ENCODE measurements around the gene THAP7. TPM values are rescaled to one million over a fixed set of nuclear protein-coding genes. Genes with fewer than 3 reads are reported as not detected.
"Not testable (repeated sequence)": the region's sequence is repeated elsewhere in the genome, so short reads cannot be mapped to it uniquely, and the experiment has no call there.

THAP7 gene
- total RNA-seq, 1 donor from 2014 or later = 37.0 TPM

- H3K36me3 Mint-ChIP-seq (ENCODE audit: low read depth) = no peaks in the 10 kb centered on the region
- peak overlapping the region; percentile 90 for H3K4me3 Mint-ChIP-seq
- DNase-seq (ENCODE audit: low read depth, low spot score) = peak; percentile 94
- peaks cover 45% of the 10 kb centered on the region for H3K4me1 Mint-ChIP-seq
- no peak for TF ChIP-seq CTCF (conservative IDR thresholded peaks at IDR 0.05)
- H3K27me3 Mint-ChIP-seq (ENCODE audit: low read depth) = no peaks in the 10 kb centered on the region
- peak overlapping the region; percentile 93 for H3K27ac Mint-ChIP-seq (ENCODE audit: unreplicated experiment)
- no peaks in the 10 kb centered on the region for H3K9me3 Mint-ChIP-seq
Observed at GRCh38 chr22:21014202-21014725, 12.3 kb upstream of the THAP7 start.

- H3K27ac Mint-ChIP-seq (ENCODE audit: unreplicated experiment) = peak overlapping the region; percentile 74
- no peaks in the 10 kb centered on the region for H3K36me3 Mint-ChIP-seq (ENCODE audit: low read depth)
- no peaks in the 10 kb centered on the region for H3K27me3 Mint-ChIP-seq (ENCODE audit: low read depth)
- H3K9me3 Mint-ChIP-seq = no peaks in the 10 kb centered on the region
- peaks cover 41% of the 10 kb centered on the region for H3K4me1 Mint-ChIP-seq
- no peak for DNase-seq (ENCODE audit: low read depth, low spot score)
- no peak for TF ChIP-seq CTCF (conservative IDR thresholded peaks at IDR 0.05)
- H3K4me3 Mint-ChIP-seq = peak overlapping the region; percentile 90
Observed at GRCh38 chr22:21013657-21014201, 11.8 kb upstream of the THAP7 start.

- Mint-ChIP-seq H3K36me3 (ENCODE audit: low read depth) (no peaks in the 10 kb centered on the region), H3K27ac (ENCODE audit: unreplicated experiment) (no peak overlapping the region), H3K4me3 (peak overlapping the region; percentile 90), H3K9me3 (no peaks in the 10 kb centered on the region), H3K4me1 (peaks cover 41% of the 10 kb centered on the region), H3K27me3 (ENCODE audit: low read depth) (no peaks in the 10 kb centered on the region)
- TF ChIP-seq CTCF (conservative IDR thresholded peaks at IDR 0.05) = no peak
- DNase-seq (ENCODE audit: low read depth, low spot score) = no peak
Observed at GRCh38 chr22:21012446-21013407, 10.8 kb upstream of the THAP7 start.

- Mint-ChIP-seq H3K36me3 (ENCODE audit: low read depth) (no peaks in the 10 kb centered on the region), H3K27me3 (ENCODE audit: low read depth) (no peaks in the 10 kb centered on the region), H3K4me1 (peaks cover 25% of the 10 kb centered on the region), H3K27ac (ENCODE audit: unreplicated experiment) (no peak overlapping the region), H3K4me3 (peak overlapping the region; percentile 48), H3K9me3 (no peaks in the 10 kb centered on the region)
- TF ChIP-seq CTCF (conservative IDR thresholded peaks at IDR 0.05) = no peak
- DNase-seq (ENCODE audit: low read depth, low spot score) = no peak
Observed at GRCh38 chr22:21010426-21011113, 8.7 kb upstream of the THAP7 start.

- peak overlapping the region; percentile 48 for H3K4me3 Mint-ChIP-seq
- no peaks in the 10 kb centered on the region for H3K36me3 Mint-ChIP-seq (ENCODE audit: low read depth)
- peaks cover 18% of the 10 kb centered on the region for H3K4me1 Mint-ChIP-seq
- peak; percentile 28 for DNase-seq (ENCODE audit: low read depth, low spot score)
- TF ChIP-seq CTCF (conservative IDR thresholded peaks at IDR 0.05) = no peak
- no peak overlapping the region for H3K27ac Mint-ChIP-seq (ENCODE audit: unreplicated experiment)
- no peaks in the 10 kb centered on the region for H3K9me3 Mint-ChIP-seq
- H3K27me3 Mint-ChIP-seq (ENCODE audit: low read depth) = no peaks in the 10 kb centered on the region
Observed at GRCh38 chr22:21009638-21010425, 7.9 kb upstream of the THAP7 start.

GRCh38 chr22:21009208-21009607, 7.3 kb upstream of the THAP7 start:
- H3K27ac Mint-ChIP-seq (ENCODE audit: unreplicated experiment); H3K36me3 Mint-ChIP-seq (ENCODE audit: low read depth); H3K27me3 Mint-ChIP-seq (ENCODE audit: low read depth); DNase-seq (ENCODE audit: low read depth, low spot score); H3K9me3 Mint-ChIP-seq: not testable (repeated sequence)
- Mint-ChIP-seq H3K4me3 (peak overlapping the region; percentile 48), H3K4me1 (peaks cover 12% of the 10 kb centered on the region)

Measured in neural crest cell (in vitro differentiated cells).